Parathyroid adenoma (tissue), 2 donors: ENCODE data around the gene CSNK2A2.

Experiments used
- H2AFZ ChIP-seq: fragments of 300-600 bp; sonication (generic); one replicate; pipeline ENCODE4 v1.7.0; 2017; ENCODE audit warnings: antibody characterized with exemption, mild to moderate bottlenecking
- H3K27ac ChIP-seq: fragments of 300-600 bp; sonication (generic); one replicate; pipeline ENCODE4 v1.7.0; 2017
- H3K27me3 ChIP-seq: fragments of 300-600 bp; sonication (generic); one replicate; pipeline ENCODE4 v1.7.0; 2017; ENCODE audit warnings: low read length; ENCODE audit not compliant: control insufficient read depth, insufficient read depth
- H3K36me3 ChIP-seq: fragments of 300-600 bp; sonication (generic); one replicate; pipeline ENCODE4 v1.7.0; 2017; ENCODE audit warnings: low read length; ENCODE audit not compliant: control insufficient read depth, insufficient read depth
- H3K4me1 ChIP-seq: fragments of 300-600 bp; sonication (generic); one replicate; pipeline ENCODE4 v1.7.0; 2017; ENCODE audit warnings: control low read depth
- H3K4me2 ChIP-seq: fragments of 300-600 bp; sonication (generic); one replicate; pipeline ENCODE4 v1.7.0; 2017; ENCODE audit warnings: low read length
- H3K4me3 ChIP-seq: fragments of 300-600 bp; sonication (generic); one replicate; pipeline ENCODE4 v1.7.0; 2017; ENCODE audit warnings: low read depth, low read length
- H3K79me2 ChIP-seq: fragments of 300-600 bp; sonication (generic); one replicate; pipeline ENCODE4 v1.7.0; 2017; ENCODE audit warnings: control low read depth
- H3K9ac ChIP-seq: fragments of 300-600 bp; sonication (generic); one replicate; pipeline ENCODE4 v1.7.0; 2017; ENCODE audit warnings: mild to moderate bottlenecking
- H3K9me3 ChIP-seq: fragments of 300-600 bp; sonication (generic); one replicate; pipeline ENCODE4 v1.7.0; 2017; ENCODE audit warnings: low read length; ENCODE audit not compliant: control insufficient read depth
- CTCF ChIP-seq: fragments of 300-600 bp; sonication (generic); IDR thresholded peaks from one replicate; pipeline ENCODE4 v1.7.0; 2017; ENCODE audit warnings: antibody characterized with exemption, mild to moderate bottlenecking
- donor health status: primary hyperparathyroidism.

The CSNK2A2 gene

GRCh38 chr16:58187092-58187491 is 10.8 kb downstream of the CSNK2A2 start:
- Histone ChIP-seq H3K79me2 (no peaks in the 10 kb centered on the region), H3K4me3 (no peak overlapping the region), H3K9me3 (no peaks in the 10 kb centered on the region), H3K27ac (no peak overlapping the region), H3K27me3 (no peaks in the 10 kb centered on the region), H3K4me2 (no peak overlapping the region), H2AFZ (no peak overlapping the region), H3K36me3 (no peaks in the 10 kb centered on the region), H3K4me1 (no peaks in the 10 kb centered on the region), H3K9ac (no peak overlapping the region)
- TF ChIP-seq CTCF = no peak

- H3K27ac ChIP-seq = no peak overlapping the region
- H3K27me3 ChIP-seq = no peaks in the 10 kb centered on the region
- no peak overlapping the region for H3K4me2 ChIP-seq
- TF ChIP-seq CTCF = no peak
- no peaks in the 10 kb centered on the region for H3K9me3 ChIP-seq
- H3K4me3 ChIP-seq = no peak overlapping the region
- H3K9ac ChIP-seq = no peak overlapping the region
- no peaks in the 10 kb centered on the region for H3K36me3 ChIP-seq
- H3K79me2 ChIP-seq = no peaks in the 10 kb centered on the region
- no peaks in the 10 kb centered on the region for H3K4me1 ChIP-seq
- H2AFZ ChIP-seq = no peak overlapping the region
These were observed 11.5 kb downstream of the CSNK2A2 start for GRCh38 chr16:58186176-58186944.

- peaks cover 5% of the 10 kb centered on the region for H3K79me2 ChIP-seq
- no peak overlapping the region for H3K27ac ChIP-seq
- TF ChIP-seq CTCF = no peak
- no peaks in the 10 kb centered on the region for H3K4me1 ChIP-seq
- H3K9me3 ChIP-seq = no peaks in the 10 kb centered on the region
- H2AFZ ChIP-seq = no peak overlapping the region
- H3K27me3 ChIP-seq = no peaks in the 10 kb centered on the region
- no peaks in the 10 kb centered on the region for H3K36me3 ChIP-seq
- no peak overlapping the region for H3K9ac ChIP-seq
- no peak overlapping the region for H3K4me3 ChIP-seq
- H3K4me2 ChIP-seq = no peak overlapping the region
These were observed 20.6 kb downstream of the CSNK2A2 start for GRCh38 chr16:58177353-58177710.

- Histone ChIP-seq H3K27me3 (no peaks in the 10 kb centered on the region), H3K4me3 (no peak overlapping the region), H3K4me1 (no peaks in the 10 kb centered on the region), H3K9me3 (no peaks in the 10 kb centered on the region), H2AFZ (no peak overlapping the region), H3K36me3 (no peaks in the 10 kb centered on the region), H3K9ac (no peak overlapping the region), H3K79me2 (peaks cover 5% of the 10 kb centered on the region), H3K27ac (no peak overlapping the region), H3K4me2 (no peak overlapping the region)
- TF ChIP-seq CTCF = no peak
These were observed 21.1 kb downstream of the CSNK2A2 start for GRCh38 chr16:58176608-58177352.
